Lung (tissue), 12 donors: Measurements from ENCODE around the gene NECTIN3. TPM values are rescaled to one million over a fixed set of nuclear protein-coding genes. Genes with fewer than 3 reads are reported as not detected.

Experiments
- ATAC-seq: fragments of 200-7000 bp; cut with Tn5 transposase; one replicate; pipeline ENCODE4 v1.9.1; 2020; ENCODE audit warnings: moderate number of reproducible peaks; ENCODE audit not compliant: insufficient read depth, low FRiP score
- DNase-seq, 3 donors: peaks; one replicate each; pipeline ENCODE4 v3.0.0-alpha.2; 2013 to 2017
- H3K27ac ChIP-seq, 2 donors: one replicate each; pipeline ENCODE4 v1.5.1; 2013; ENCODE audit warnings: mild to moderate bottlenecking in 2 of 2, moderate library complexity in 2 of 2, control low read depth in 1 of 2, inconsistent platforms in 1 of 2, low read depth in 1 of 2, low read length in 1 of 2
- H3K27me3 ChIP-seq, 3 donors: one replicate each; pipeline ENCODE4 v1.5.1; 2013; ENCODE audit warnings: low read length in 2 of 3; ENCODE audit not compliant: control insufficient read depth in 3 of 3, insufficient read depth in 3 of 3
- H3K36me3 ChIP-seq, 4 donors: one replicate each; pipeline ENCODE4 v1.5.1; 2013; ENCODE audit warnings: low read length in 4 of 4, mild to moderate bottlenecking in 1 of 4, moderate library complexity in 1 of 4; ENCODE audit not compliant: control insufficient read depth in 4 of 4, insufficient read depth in 4 of 4
- H3K4me1 ChIP-seq, 5 donors: one replicate each; pipeline ENCODE4 v1.5.1; 2013; ENCODE audit warnings: low read length in 5 of 5, mild to moderate bottlenecking in 2 of 5, moderate library complexity in 1 of 5; ENCODE audit not compliant: control insufficient read depth in 5 of 5, insufficient read depth in 5 of 5
- H3K4me3 ChIP-seq: one replicate; pipeline ENCODE4 v1.5.1; 2013; ENCODE audit warnings: mild to moderate bottlenecking, control low read depth, moderate library complexity
- H3K9ac ChIP-seq, 2 donors: one replicate each; pipeline ENCODE4 v1.5.1; 2013; ENCODE audit warnings: low read length in 2 of 2, control low read depth in 1 of 2; ENCODE audit not compliant: insufficient read depth in 1 of 2
- H3K9me3 ChIP-seq, 4 donors: one replicate each; pipeline ENCODE4 v1.5.1; 2013; ENCODE audit warnings: low read length in 3 of 4, mild to moderate bottlenecking in 1 of 4, moderate library complexity in 1 of 4; ENCODE audit not compliant: control insufficient read depth in 4 of 4, insufficient read depth in 3 of 4
- CTCF ChIP-seq: IDR thresholded peaks from 2 replicates; pipeline ENCODE4 v1.5.1; 2012; ENCODE audit warnings: mild to moderate bottlenecking; ENCODE audit errors: control extremely low read depth, extremely low read depth
- WGBS, 2 donors: extraction: QIAGEN DNeasy Blood & Tissue Kit; methylation state at CpG; one replicate each; pipeline ENCODE4 v1.1.7; 2013; 5-methylcytosine and 5-hydroxymethylcytosine counted together
- polyA plus RNA-seq, 2 donors: library from polyadenylated mRNA; stranded (reverse); fragments of 200-250 nt; gene quantifications; one replicate each; pipeline ENCODE4 v1.2.1, GENCODE V29; 2013
- total RNA-seq, 2 donors: library from RNA; depleted of rRNA in 1 of 2; stranded (reverse); fragments of >200 nt in 1 of 2; gene quantifications; one replicate each; pipeline ENCODE4 v1.2.1, GENCODE V29; 2014 to 2021
- donor health status: control.
- donor health status: control.
- donor health status: Bipolar disorder and iron deficiency.
- donor health status: healthy.
- donor health status: DM: yes; HTN: yes; CAD: no.

NECTIN3 gene
- total and polyA plus RNA-seq, 4 donors: 3.9 to 43.2 (median 12.3) TPM

- ATAC-seq (no peak), DNase-seq (no peak)
- no peaks in the 10 kb centered on the region for H3K27me3 ChIP-seq
- WGBS, 2 donors: 69 to 75% methylated on average over 2 of the region's 2 CpGs
- H3K4me3 ChIP-seq: no peak overlapping the region
- no peak overlapping the region for H3K27ac ChIP-seq
- H3K4me1 ChIP-seq: peaks cover 0 to 25% (median 3%) of the 10 kb centered on the region in 5 donors
- TF ChIP-seq CTCF: no peak
- no peak overlapping the region for H3K9ac ChIP-seq
- no peaks in the 10 kb centered on the region for H3K9me3 ChIP-seq
- no peaks in the 10 kb centered on the region for H3K36me3 ChIP-seq
Measured at GRCh38 chr3:111084911-111085310, 13.3 kb downstream of the NECTIN3 start.

DNA sequence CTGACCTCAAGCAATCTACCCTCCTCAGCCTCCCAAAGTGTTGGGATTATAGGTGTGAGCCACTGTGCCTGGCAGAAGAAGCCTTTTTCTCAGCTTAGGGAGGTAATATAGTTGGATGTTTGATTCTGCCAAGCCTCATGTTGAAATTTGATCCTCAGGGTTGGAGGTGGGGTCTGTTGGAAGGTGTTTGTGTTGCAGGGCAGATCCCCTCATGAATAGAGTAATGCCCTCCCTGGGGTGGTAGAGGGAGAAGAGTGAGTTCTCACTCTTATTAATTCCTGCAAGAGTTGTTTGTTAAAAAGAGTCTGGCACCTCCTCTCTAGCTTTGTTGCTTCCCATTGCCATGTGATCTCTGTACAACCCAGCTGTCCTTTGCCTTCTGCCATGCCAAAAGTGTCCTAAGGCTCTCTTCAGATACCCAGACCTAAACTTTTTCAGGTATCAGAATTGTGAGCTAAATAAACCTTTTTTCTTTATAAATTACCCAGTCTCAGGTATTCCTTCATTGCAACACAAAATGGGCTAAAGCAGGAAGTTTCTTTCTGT, 16.4 kb downstream of the NECTIN3 start:
- Histone ChIP-seq H3K4me3 (no peak overlapping the region), H3K4me1 (peaks cover 0 to 10% (median 3%) of the 10 kb centered on the region in 5 donors), H3K36me3 (no peaks in the 10 kb centered on the region), H3K9me3 (peaks cover 0 to 2% (median 0%) of the 10 kb centered on the region in 4 donors), H3K9ac (no peak overlapping the region), H3K27ac (no peak overlapping the region), H3K27me3 (no peaks in the 10 kb centered on the region)
- ATAC-seq (no peak), DNase-seq (no peak)
- no peak for TF ChIP-seq CTCF

- H3K9me3 ChIP-seq: peaks cover 0 to 5% (median 0%) of the 10 kb centered on the region in 4 donors
- no peak for ATAC-seq
- H3K9ac ChIP-seq: no peak overlapping the region
- no peaks in the 10 kb centered on the region for H3K27me3 ChIP-seq
- no peak for TF ChIP-seq CTCF
- no peak overlapping the region for H3K4me3 ChIP-seq
- H3K36me3 ChIP-seq: peaks cover 0 to 3% (median 0%) of the 10 kb centered on the region in 4 donors
- DNase-seq: no peak
- no peak overlapping the region for H3K27ac ChIP-seq
- H3K4me1 ChIP-seq: no peaks in the 10 kb centered on the region
- WGBS, 2 donors: 82 to 85% methylated on average over 10 of the region's 10 CpGs
Measured at GRCh38 chr3:111096487-111097209, 25.0 kb downstream of the NECTIN3 start.
